ENCODE results near the gene DOK3.

DOK3 gene

GRCh38 chr5:177484902-177485549 lies 24.6 kb downstream of the DOK3 start:
- no peaks in the 10 kb centered on the region for H3K79me2 ChIP-seq (ENCODE audit: insufficient read depth, low read length)
- H3K36me3 ChIP-seq (ENCODE audit: low read length), result no peaks in the 10 kb centered on the region
- H4K20me1 ChIP-seq (ENCODE audit: low read depth, low read length), result no peaks in the 10 kb centered on the region
- H3K9me3 ChIP-seq (ENCODE audit: insufficient read depth, low read length), result no peaks in the 10 kb centered on the region
- TF ChIP-seq, protein P1, sequence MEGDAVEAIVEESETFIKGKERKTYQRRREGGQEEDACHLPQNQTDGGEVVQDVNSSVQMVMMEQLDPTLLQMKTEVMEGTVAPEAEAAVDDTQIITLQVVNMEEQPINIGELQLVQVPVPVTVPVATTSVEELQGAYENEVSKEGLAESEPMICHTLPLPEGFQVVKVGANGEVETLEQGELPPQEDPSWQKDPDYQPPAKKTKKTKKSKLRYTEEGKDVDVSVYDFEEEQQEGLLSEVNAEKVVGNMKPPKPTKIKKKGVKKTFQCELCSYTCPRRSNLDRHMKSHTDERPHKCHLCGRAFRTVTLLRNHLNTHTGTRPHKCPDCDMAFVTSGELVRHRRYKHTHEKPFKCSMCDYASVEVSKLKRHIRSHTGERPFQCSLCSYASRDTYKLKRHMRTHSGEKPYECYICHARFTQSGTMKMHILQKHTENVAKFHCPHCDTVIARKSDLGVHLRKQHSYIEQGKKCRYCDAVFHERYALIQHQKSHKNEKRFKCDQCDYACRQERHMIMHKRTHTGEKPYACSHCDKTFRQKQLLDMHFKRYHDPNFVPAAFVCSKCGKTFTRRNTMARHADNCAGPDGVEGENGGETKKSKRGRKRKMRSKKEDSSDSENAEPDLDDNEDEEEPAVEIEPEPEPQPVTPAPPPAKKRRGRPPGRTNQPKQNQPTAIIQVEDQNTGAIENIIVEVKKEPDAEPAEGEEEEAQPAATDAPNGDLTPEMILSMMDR (IDR thresholded peaks at IDR 0.05; ENCODE audit: insufficient read depth, low read length, poor library complexity, severe bottlenecking), result no peak
- no peak for TF ChIP-seq EZH2phosphoT487 (conservative IDR thresholded peaks at IDR 0.05; ENCODE audit: low read length)
- no peak overlapping the region for H3K27ac ChIP-seq (ENCODE audit: low read depth, low read length)
- H3K27me3 ChIP-seq (ENCODE audit: low read length), result no peaks in the 10 kb centered on the region
- H3K4me2 ChIP-seq (ENCODE audit: low read depth, low read length, poor library complexity, severe bottlenecking), result no peak overlapping the region
- no peak overlapping the region for H2AFZ ChIP-seq (ENCODE audit: low read depth, low read length, severe bottlenecking)
- H3K9me2 ChIP-seq (replicated peaks; ENCODE audit: insufficient read depth, low read length), result no peaks in the 10 kb centered on the region
- H3K4me3 ChIP-seq (ENCODE audit: insufficient read depth, low read length, poor library complexity, severe bottlenecking), result no peak overlapping the region
- H3F3A ChIP-seq (ENCODE audit: insufficient read depth), result no peaks in the 10 kb centered on the region
- H3K9ac ChIP-seq (ENCODE audit: low read length), result no peak overlapping the region

- H2AFZ ChIP-seq (ENCODE audit: low read depth, low read length, severe bottlenecking), result no peak overlapping the region
- no peak overlapping the region for H3K27ac ChIP-seq (ENCODE audit: low read depth, low read length)
- H3K9me3 ChIP-seq (ENCODE audit: insufficient read depth, low read length), result no peaks in the 10 kb centered on the region
- H3K4me3 ChIP-seq (ENCODE audit: insufficient read depth, low read length, poor library complexity, severe bottlenecking), result no peak overlapping the region
- no peaks in the 10 kb centered on the region for H3F3A ChIP-seq (ENCODE audit: insufficient read depth)
- no peaks in the 10 kb centered on the region for H3K79me2 ChIP-seq (ENCODE audit: insufficient read depth, low read length)
- no peaks in the 10 kb centered on the region for H3K36me3 ChIP-seq (ENCODE audit: low read length)
- no peak overlapping the region for H3K9ac ChIP-seq (ENCODE audit: low read length)
- no peaks in the 10 kb centered on the region for H4K20me1 ChIP-seq (ENCODE audit: low read depth, low read length)
- no peaks in the 10 kb centered on the region for H3K9me2 ChIP-seq (replicated peaks; ENCODE audit: insufficient read depth, low read length)
- no peak overlapping the region for H3K4me2 ChIP-seq (ENCODE audit: low read depth, low read length, poor library complexity, severe bottlenecking)
- TF ChIP-seq, protein P1 (IDR thresholded peaks at IDR 0.05; ENCODE audit: insufficient read depth, low read length, poor library complexity, severe bottlenecking), result no peak
- TF ChIP-seq EZH2phosphoT487 (conservative IDR thresholded peaks at IDR 0.05; ENCODE audit: low read length), result no peak
- no peaks in the 10 kb centered on the region for H3K27me3 ChIP-seq (ENCODE audit: low read length)
Observed at GRCh38 chr5:177483994-177484901, 25.4 kb downstream of the DOK3 start.

GRCh38 chr5:177483042-177483441 lies 26.6 kb downstream of the DOK3 start:
- Histone ChIP-seq H3K9me3 (ENCODE audit: insufficient read depth, low read length) (no peaks in the 10 kb centered on the region), H3K4me3 (ENCODE audit: insufficient read depth, low read length, poor library complexity, severe bottlenecking) (no peak overlapping the region), H3K27ac (ENCODE audit: low read depth, low read length) (no peak overlapping the region), H3K9me2 (replicated peaks; ENCODE audit: insufficient read depth, low read length) (no peaks in the 10 kb centered on the region), H3K79me2 (ENCODE audit: insufficient read depth, low read length) (no peaks in the 10 kb centered on the region), H3F3A (ENCODE audit: insufficient read depth) (no peaks in the 10 kb centered on the region), H4K20me1 (ENCODE audit: low read depth, low read length) (no peaks in the 10 kb centered on the region), H3K27me3 (ENCODE audit: low read length) (no peaks in the 10 kb centered on the region), H3K4me2 (ENCODE audit: low read depth, low read length, poor library complexity, severe bottlenecking) (no peak overlapping the region), H3K36me3 (ENCODE audit: low read length) (no peaks in the 10 kb centered on the region), H3K9ac (ENCODE audit: low read length) (no peak overlapping the region), H2AFZ (ENCODE audit: low read depth, low read length, severe bottlenecking) (no peak overlapping the region)
- TF ChIP-seq, protein P1 (IDR thresholded peaks at IDR 0.05; ENCODE audit: insufficient read depth, low read length, poor library complexity, severe bottlenecking), result no peak
- TF ChIP-seq EZH2phosphoT487 (conservative IDR thresholded peaks at IDR 0.05; ENCODE audit: low read length), result no peak

Data from SU-DHL-6 (cell line).